Suppressor macrophage treated with lipopolysaccharide for 1 hour (primary cell): ENCODE measurements around the gene GPAT3.
"Not testable (repeated sequence)": the region's sequence is repeated elsewhere in the genome, so short reads cannot be mapped to it uniquely, and the experiment has no call there.

Experiments
- DNase-seq, 3 donors: peaks; one replicate each; pipeline ENCODE4 v3.0.0-alpha.2; 2020 to 2022

GPAT3 gene

GRCh38 chr4:83535520-83536361 lies at the start of gene GPAT3:
TSS of gene GPAT3 (plus strand) at chr4:83536108. CDS start at chr4:83536623, 515 bp downstream.
- peak; percentile 63 to 80 (median 71) for DNase-seq

GRCh38 chr4:83486457-83487129 lies 49.3 kb upstream of the GPAT3 start:
- DNase-seq: no peak

GRCh38 chr4:83489711-83490326 lies 46.1 kb upstream of the GPAT3 start:
- no peak for DNase-seq

- peak; percentile 36 to 52 (median 40) for DNase-seq
Observed at GRCh38 chr4:83490876-83491450, 44.9 kb upstream of the GPAT3 start.

- DNase-seq: not testable (repeated sequence)
Observed at GRCh38 chr4:83496085-83496917, 39.6 kb upstream of the GPAT3 start.

GRCh38 chr4:83498187-83498586 lies 37.7 kb upstream of the GPAT3 start:
- DNase-seq: no peak

GRCh38 chr4:83501671-83502070 lies 34.2 kb upstream of the GPAT3 start:
- not testable (repeated sequence) for DNase-seq

- DNase-seq: no peak
Observed at GRCh38 chr4:83503974-83504373, 31.9 kb upstream of the GPAT3 start.

- no peak for DNase-seq
Observed at GRCh38 chr4:83504503-83504902, 31.4 kb upstream of the GPAT3 start.

GRCh38 chr4:83504996-83505395 lies 30.9 kb upstream of the GPAT3 start:
- DNase-seq: no peak

GRCh38 chr4:83509156-83509585 lies 26.7 kb upstream of the GPAT3 start:
- DNase-seq: peak; percentile 76 to 85 (median 82)

- DNase-seq: no peak
Observed at GRCh38 chr4:83510442-83510841, 25.5 kb upstream of the GPAT3 start.

- DNase-seq: peak; percentile 58 to 83 (median 72)
Observed at GRCh38 chr4:83516042-83516772, 19.7 kb upstream of the GPAT3 start.

GRCh38 chr4:83522239-83522638 lies 13.7 kb upstream of the GPAT3 start:
- no peak for DNase-seq

- no peak for DNase-seq
Observed at GRCh38 chr4:83527671-83528070, 8.2 kb upstream of the GPAT3 start.

GRCh38 chr4:83536362-83537272 lies 709 bp downstream of the GPAT3 start:
- DNase-seq: no peak

- DNase-seq: no peak
Observed at GRCh38 chr4:83542225-83542624, 6.3 kb downstream of the GPAT3 start.

- DNase-seq: no peak
Observed at GRCh38 chr4:83546786-83547185, 10.9 kb downstream of the GPAT3 start.

GRCh38 chr4:83548151-83548905 lies 12.4 kb downstream of the GPAT3 start:
- peak; percentile 81 to 86 (median 86) for DNase-seq

- DNase-seq: no peak
Observed at GRCh38 chr4:83552083-83552482, 16.2 kb downstream of the GPAT3 start.
